ENCODE measurements around the gene FAAH2.

- TF ChIP-seq POLR2AphosphoS5 (IDR thresholded peaks at IDR 0.05) (no peak), CTCF (IDR thresholded peaks at IDR 0.05) (no peak), EP300 (IDR thresholded peaks at IDR 0.05) (no peak), POLR2A (IDR thresholded peaks at IDR 0.05) (no peak)
These were observed 242.3 kb downstream of the FAAH2 start for GRCh38 chrX:57528670-57529255.
